GM19372 (cell line): ENCODE measurements around the gene NPIPA1.
"Not testable (repeated sequence)": the region's sequence is repeated elsewhere in the genome, so short reads cannot be mapped to it uniquely, and the experiment has no call there.

Source experiments
- ATAC-seq: cut with Tn5 transposase; IDR thresholded peaks from one replicate; pipeline ENCODE4 v1.9.1; 2021; ENCODE audit warnings: mild to moderate bottlenecking, low read depth, moderate library complexity; ENCODE audit not compliant: unreplicated experiment

The NPIPA1 gene

GRCh38 chr16:14929176-14929575, 8.1 kb upstream of the NPIPA1 start:
- ATAC-seq = not testable (repeated sequence)

- ATAC-seq = not testable (repeated sequence)
These were observed 7.0 kb upstream of the NPIPA1 start for GRCh38 chr16:14930246-14930645.

DNA sequence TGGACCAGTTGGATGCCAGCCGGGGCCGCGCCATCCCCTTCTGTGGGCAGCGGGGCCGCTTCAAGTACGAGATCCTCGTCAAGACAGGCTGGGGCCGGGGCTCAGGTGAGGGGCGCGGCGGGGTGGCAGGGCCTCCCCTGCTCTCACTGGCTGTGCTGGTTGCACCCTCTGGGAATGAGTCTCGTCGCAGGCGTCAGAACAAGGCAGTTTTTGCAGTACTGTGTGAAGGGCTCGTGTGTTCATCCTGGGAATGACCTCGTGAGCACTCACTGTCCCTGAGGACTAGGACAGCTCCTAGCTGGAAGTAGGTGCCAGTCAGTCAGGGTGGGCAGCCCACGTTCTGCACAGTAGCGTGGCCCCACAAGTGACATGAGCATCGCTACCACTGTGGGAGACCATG, 6.3 kb upstream of the NPIPA1 start:
- ATAC-seq = not testable (repeated sequence)

- not testable (repeated sequence) for ATAC-seq
These were observed 4.5 kb upstream of the NPIPA1 start for GRCh38 chr16:14932581-14933375.

GRCh38 chr16:14937994-14938393, 751 bp downstream of the NPIPA1 start:
- ATAC-seq = not testable (repeated sequence)

- ATAC-seq = not testable (repeated sequence)
These were observed 5.4 kb downstream of the NPIPA1 start for GRCh38 chr16:14942686-14943085.

DNA sequence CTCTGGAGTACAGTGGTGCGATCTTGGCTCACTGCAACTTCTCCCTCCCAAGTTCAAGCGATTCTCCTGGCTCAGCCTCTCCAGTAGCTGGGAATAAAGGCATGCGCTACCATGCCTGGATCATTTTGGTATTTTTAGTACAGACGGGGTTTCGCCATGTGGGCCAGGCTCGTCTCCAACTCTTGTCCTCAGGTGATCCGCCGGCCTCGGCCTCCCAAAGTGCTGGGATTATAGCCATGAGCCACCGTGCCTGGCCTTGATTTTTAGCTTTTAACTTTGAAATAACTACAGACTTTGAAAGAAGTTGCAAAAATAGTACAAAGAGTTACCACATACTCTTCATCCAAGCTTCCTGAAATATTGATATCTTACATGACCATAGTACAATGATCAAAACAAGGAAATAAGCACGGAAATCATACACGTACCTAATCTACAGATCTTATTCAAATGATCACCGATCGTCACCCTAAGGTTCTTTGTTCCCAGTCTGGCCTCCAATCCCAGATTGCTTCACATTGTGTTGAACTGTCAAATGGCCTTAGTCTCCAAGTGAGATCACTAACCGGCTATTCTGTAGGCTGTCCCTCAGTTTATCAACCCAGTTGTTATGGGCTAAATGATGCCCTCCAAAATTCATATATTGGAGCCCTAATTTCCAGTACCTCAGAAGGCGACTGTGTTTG, 18.4 kb downstream of the NPIPA1 start:
- no peak for ATAC-seq

DNA sequence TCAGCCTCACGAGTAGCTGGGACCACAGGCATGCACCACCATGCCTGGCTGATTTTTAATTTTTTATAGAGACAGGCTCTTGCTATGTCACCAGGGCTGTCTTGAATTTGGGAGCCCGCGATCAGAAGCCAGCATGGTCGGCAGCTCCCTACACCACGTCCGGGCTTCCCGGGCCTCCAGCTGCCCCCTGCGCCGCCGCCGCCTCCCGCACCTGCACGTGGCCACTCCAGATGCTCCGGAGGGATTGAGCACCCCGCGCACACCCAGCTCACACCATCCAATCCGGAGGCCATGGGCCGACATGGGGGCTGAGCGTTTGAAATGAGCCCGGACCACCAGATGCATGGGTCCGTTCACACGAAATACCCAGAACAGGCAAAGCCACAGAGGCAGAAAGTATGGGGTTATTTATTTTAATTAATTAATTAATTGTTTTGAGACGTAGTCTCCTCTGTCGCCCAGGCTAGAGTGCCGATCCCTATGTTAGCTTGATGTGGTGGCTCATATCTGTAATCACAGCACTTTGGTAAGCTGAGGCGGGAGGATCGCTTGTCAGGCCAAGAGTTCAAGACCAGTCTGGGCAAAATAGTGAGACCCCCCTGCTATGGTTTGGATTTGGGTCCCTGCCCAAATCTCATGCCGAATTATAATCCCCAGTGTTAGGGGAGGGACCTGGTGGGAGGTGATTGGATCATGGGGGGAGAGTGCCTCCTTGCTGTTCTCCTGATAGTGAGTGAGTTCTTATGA, 20.5 kb downstream of the NPIPA1 start:
- ATAC-seq = no peak

- ATAC-seq = no peak
These were observed 21.0 kb downstream of the NPIPA1 start for GRCh38 chr16:14958323-14958600.

GRCh38 chr16:14958970-14959369, 21.7 kb downstream of the NPIPA1 start:
- no peak for ATAC-seq

DNA sequence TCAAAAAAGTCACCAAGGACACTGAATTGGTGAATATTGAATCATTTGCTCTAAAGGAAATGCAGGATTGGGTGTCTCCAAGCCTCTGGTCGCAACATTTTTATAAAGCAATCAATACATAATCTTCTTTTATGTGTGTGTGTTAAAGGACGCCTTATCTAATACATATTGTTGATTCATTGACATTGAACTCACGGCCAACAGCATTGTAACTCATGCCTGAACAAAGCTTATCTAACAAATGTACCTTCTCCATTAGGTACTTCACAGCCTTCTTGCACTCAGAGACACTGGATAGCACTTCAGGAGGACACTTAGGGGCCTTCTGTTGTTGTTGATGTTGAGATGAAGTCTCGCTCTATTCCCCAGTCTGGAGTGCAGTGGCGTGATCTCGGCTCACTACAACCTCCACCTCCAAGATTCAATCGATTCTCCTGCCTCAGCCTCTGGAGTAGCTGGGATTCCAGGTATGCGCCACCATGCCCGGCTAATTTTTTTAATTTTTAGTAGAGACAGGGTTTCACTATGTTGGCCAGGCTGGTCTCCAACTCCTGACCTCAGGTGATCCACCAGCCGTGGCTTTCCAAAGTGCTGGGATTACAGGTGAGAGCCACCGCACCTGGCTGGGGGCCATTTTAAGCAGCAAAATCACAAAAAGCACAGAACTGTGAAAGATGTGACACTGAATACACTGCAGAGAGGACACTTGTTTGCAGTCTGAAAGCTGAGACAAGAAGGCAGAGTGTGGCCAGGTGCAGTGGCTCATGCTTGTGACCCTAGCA, 24.4 kb downstream of the NPIPA1 start:
- no peak for ATAC-seq

- ATAC-seq = no peak
These were observed 26.3 kb downstream of the NPIPA1 start for GRCh38 chr16:14963281-14964173.

DNA sequence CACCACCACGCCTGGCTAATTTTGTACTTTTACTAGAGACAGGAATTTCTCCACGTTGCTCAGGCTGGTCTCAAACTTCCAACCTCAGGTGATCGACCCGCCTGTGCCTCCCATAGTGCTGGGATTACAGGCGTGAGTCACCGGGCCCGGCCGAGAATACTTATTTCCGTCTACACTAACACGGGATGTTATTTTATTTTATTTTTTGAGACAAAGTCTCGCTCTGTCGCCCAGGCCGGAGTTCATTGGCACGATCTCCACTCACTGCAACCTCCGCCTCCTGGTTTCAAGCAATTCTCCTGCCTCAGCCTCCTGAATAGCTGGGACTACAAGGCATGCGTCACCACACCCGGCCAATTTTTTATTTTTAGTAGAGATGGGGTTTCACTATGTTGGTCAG, 28.1 kb downstream of the NPIPA1 start:
- no peak for ATAC-seq

- not testable (repeated sequence) for ATAC-seq
These were observed 32.6 kb downstream of the NPIPA1 start for GRCh38 chr16:14969795-14970194.

DNA sequence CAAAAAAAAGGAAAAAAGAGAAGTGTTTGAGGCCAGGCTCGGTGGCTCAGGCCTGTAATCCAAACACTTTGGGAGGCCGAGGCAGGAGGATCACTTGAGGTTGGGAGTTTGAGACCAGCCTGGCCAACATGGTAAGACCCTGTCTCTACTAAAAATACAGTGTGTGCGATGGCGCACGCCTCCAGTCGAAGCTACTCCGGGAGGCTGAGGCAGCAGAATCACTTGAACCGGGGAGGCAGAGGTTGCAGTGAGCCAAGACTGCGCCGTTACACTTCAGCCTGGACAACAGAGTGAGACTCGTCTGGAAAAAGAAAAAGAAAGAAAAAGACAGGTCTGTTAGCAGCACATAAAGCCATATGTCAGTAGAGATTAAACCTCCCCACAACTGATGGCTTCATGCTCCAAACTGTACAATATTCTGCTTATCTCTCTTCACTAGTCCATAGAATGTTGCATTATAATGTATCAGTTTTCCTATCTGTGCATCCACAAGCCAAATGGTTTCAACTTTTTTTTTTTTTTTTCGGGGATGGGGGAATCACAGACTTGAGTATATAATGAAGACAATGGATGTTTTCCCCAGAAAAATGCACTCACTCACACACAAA, 34.5 kb downstream of the NPIPA1 start:
- ATAC-seq = not testable (repeated sequence)

DNA sequence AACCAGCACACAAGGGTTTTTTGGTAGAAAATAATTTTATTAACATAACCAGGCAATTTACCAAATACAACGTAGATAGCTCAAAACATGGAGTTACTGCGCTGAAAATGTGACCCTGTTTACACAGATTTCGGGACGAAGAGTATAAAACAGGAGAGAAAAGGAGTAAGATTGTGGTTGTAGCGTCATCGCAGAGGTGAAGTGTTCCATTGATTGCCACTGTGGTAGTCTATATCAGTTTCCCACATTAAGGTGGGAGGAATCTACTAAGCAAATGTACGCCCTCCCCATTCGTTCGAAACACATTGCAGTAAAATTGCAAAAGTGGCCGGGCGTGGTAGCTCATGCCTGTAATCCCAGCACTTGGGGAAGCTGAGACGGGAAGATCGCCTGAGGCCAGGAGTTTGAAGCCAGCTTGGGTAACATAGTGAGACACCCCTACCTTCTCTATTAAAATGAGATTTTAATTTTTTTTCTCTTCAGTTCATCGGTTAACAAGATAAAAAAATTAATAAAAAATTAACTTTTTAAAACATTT, 36.6 kb downstream of the NPIPA1 start:
- not testable (repeated sequence) for ATAC-seq

DNA sequence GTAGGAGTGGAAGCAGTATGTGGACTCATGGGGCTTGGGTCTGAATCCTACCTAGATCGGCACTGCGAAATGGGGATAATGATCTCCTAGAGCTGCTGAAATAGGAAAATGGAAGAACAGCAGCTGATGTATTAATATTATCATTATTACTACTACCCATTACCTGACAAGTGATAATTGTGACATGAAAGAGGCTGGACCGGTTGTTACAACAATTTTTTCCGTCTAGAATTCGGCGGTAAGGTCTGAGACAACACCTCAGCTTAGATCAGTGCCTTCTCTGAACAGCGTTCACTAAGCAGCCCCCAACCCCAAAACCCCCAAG, 37.0 kb downstream of the NPIPA1 start:
- not testable (repeated sequence) for ATAC-seq

DNA sequence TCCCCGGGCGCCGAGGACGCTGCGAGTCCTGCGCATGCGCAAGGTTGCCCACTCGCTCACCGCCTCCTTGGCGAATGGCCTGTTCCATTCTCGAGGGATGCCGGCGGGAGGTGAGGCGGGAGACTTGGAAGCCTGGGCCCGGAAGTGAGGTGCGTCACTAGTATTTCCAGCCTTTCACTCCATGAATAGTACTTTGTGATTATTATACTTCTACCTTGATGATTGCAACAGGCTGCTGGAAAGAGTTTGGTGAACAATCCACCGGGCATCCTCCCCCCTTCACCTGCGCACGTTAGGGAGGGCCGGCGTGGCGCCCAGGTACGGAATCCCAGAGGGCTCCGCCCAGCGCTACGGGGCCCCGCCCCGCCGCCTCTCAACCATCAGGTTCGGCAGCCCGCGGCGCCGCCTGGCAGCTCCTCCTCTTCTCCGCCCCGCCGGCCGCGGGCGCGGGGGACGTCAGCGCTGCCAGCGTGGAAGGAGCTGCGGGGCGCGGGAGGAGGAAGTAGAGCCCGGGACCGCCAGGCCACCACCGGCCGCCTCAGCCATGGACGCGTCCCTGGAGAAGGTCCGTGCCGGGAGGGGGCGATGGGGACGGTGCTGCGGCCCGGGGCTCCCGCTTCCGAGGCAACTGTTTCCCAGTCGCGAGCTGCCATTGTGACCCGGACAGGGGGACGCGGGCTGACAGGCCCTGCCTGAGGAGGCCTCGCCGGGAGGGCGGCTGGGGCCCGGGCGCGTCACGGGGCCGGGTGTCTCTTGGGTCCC, 37.6 kb downstream of the NPIPA1 start, which contains the start of gene PDXDC1:
PDXDC1 (plus strand) TSS at position 371 of the 762 bp plus-strand sequence; CDS start at position 545, 174 bp downstream.
- ATAC-seq = peak; percentile 94
